Keratinocyte (primary cell): ENCODE data around the gene CHID1.

ENCODE experiments used
- CTCF ChIP-seq, 3 experiments: IDR thresholded peaks in 1 of 3; conservative IDR thresholded peaks in 1 of 3; optimal IDR thresholded peaks in 1 of 3; 2 replicates in 2 of 3; 3 replicates in 1 of 3; pipeline versions ENCODE3 to v1.5.1; 2011; ENCODE audit warnings: low read length in 3 of 3, mild to moderate bottlenecking in 3 of 3, moderate library complexity in 2 of 3, control low read depth in 1 of 3, inconsistent platforms in 1 of 3; ENCODE audit not compliant: insufficient read depth in 2 of 3; ENCODE audit errors: extremely low read depth in 1 of 3
- EZH2 ChIP-seq: IDR thresholded peaks from one replicate; pipeline ENCODE4 v1.6.1; 2012; ENCODE audit warnings: inconsistent platforms, mild to moderate bottlenecking, low read length, moderate library complexity

DNA sequence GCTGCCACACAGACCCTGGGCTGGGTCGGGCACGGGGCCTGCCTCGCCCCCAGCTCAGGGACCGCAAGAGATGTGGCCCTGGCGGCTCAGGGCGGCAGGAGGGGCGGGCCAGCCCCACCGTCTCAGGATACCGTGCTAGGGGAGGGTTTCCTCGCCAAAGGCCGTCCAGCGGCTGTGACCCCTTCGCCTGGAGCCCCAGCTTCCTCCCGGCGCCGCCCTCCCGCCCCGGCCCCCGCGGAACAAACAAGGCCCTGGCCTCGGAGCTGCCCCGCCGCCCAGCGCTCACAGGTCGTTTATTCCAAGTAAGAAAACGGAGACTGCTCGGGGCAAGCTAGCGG is 14.5 kb upstream of the CHID1 start:
- no peak for TF ChIP-seq EZH2
- TF ChIP-seq CTCF (optimal IDR thresholded peaks at IDR 0.05 in 1 of 3, IDR thresholded peaks at IDR 0.05 in 1 of 3, conservative IDR thresholded peaks at IDR 0.05 in 1 of 3; ENCODE audit: extremely low read depth in 1 of 3, insufficient read depth in 2 of 3, low read length in 3 of 3): no peak
